NCI-H187 (cell line): ENCODE data around the gene ZNF471.

Source experiments
- DNase-seq, 2 experiments: peaks; one replicate each; lab custom pipeline; 2025; lab: John Stamatoyannopoulos, UW

The ZNF471 gene

GRCh38 chr19:56507446-56508289 is at the start of gene ZNF471:
Gene ZNF471, plus strand, starts transcription at chr19:56507855. Its CDS starts 3,717 bp downstream, at chr19:56511572.
- DNase-seq: peak; percentile 76 to 85

- DNase-seq: no peak
These were observed 33.3 kb upstream of the ZNF471 start for GRCh38 chr19:56474308-56474707.

DNA sequence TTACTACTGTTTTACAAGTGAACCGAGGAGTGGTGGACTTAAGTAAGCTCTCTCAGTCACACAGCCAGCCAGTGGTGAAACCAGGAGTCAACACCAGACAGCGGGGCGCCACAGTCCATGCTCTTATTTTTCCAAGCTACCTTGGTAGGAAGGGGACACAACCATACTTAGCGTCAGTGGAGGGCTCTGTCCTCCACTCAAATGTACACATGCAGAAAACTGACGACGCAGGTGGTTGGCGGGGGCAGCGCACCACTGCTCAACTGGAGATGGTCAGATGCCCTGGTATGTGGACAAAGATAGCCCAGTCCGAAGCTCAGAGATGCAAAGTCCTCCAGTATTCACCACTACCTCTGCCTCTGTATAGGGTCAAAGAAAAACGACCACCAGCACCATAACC is 31.6 kb upstream of the ZNF471 start:
- DNase-seq: no peak

- no peak for DNase-seq
These were observed 30.8 kb upstream of the ZNF471 start, which contains the start of gene ZNF667 for GRCh38 chr19:56476651-56477428. Gene ZNF667, minus strand, starts transcription at chr19:56477345. Its CDS starts 14,975 bp downstream, at chr19:56462370.

- DNase-seq: peak; percentile 39 to 69
These were observed 30.0 kb upstream of the ZNF471 start for GRCh38 chr19:56477429-56478338.

DNA sequence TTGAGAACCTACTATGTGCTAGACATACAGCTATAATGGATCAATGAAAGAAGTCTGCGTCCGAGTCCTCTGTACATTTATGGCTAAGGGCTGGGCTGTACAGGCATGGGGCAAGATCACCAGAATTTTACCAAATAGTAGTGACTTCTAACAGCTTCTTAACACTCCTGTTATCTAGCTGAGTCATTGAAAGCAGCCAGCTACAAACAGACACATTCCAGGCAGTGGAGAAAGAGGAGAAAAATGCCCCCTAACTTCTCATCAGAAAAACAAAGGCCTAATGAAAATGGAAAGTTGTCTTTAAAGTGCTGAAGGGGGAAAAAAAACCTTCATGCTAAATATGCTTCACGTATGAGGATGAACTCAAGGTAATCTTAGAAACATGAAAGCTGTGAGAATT is 16.3 kb upstream of the ZNF471 start:
- no peak for DNase-seq

DNA sequence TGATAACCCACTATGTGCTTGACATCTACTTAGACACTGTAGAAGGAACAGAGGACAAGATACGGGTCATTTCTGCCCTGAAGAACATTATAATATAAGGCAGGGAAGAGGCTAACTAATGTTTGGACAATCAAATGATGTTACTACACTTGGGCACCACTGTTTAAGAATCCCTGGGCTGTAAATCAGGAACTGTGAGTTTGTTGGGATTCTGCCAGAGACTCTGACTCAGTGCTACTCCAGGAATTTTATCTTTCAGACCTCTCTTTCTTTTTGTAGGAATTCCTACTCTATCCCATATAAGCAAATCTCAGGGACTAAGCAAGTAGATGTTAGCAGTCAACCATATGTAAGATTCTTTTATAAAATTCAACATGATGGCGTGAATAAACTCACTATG is 3.1 kb upstream of the ZNF471 start:
- DNase-seq: no peak

DNA sequence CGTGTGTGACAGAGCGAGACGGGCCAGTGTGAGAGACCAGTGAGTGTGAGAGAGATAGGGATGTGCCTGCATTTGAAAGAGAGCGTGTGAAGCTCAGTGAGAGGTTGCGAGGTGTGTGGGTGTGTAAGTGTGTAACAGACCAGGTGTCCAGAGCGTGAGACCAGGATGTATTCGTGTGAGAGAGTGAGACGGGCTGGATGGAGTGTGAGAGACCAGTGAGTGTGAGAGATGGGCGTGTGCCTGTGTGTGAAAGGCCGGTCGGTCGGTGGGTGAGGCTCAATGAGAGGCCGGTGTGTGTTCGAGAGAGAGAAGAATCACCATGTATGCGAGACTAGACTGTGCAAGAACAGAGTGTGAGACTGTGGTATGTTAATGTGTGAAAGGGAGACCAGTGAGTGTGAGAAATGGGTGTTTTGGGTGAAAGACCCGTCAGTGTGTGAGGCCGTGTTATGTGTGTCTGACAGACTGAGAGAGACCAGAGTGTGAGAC is 679 bp downstream of the ZNF471 start:
- no peak for DNase-seq

DNA sequence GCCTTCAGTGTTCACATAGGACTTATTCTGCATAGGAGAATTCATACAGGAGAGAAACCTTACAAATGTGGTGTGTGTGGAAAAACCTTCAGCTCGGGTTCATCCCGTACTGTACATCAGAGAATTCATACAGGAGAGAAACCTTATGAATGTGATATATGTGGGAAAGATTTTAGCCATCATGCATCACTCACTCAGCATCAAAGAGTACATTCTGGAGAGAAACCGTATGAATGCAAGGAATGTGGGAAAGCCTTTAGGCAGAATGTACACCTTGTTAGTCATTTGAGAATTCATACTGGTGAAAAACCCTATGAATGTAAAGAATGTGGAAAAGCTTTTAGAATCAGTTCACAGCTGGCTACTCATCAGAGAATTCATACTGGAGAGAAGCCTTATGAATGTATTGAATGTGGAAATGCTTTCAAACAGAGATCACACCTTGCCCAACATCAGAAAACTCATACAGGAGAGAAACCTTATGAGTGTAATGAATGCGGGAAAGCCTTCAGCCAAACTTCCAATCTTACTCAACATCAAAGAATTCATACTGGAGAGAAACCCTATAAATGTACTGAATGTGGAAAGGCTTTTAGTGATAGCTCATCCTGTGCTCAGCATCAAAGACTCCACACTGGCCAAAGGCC is 17.7 kb downstream of the ZNF471 start:
- no peak for DNase-seq

- no peak for DNase-seq
These were observed 29.8 kb downstream of the ZNF471 start for GRCh38 chr19:56537442-56537841.

- DNase-seq: peak; percentile 8 to 41
These were observed 30.7 kb downstream of the ZNF471 start for GRCh38 chr19:56538254-56538760.

DNA sequence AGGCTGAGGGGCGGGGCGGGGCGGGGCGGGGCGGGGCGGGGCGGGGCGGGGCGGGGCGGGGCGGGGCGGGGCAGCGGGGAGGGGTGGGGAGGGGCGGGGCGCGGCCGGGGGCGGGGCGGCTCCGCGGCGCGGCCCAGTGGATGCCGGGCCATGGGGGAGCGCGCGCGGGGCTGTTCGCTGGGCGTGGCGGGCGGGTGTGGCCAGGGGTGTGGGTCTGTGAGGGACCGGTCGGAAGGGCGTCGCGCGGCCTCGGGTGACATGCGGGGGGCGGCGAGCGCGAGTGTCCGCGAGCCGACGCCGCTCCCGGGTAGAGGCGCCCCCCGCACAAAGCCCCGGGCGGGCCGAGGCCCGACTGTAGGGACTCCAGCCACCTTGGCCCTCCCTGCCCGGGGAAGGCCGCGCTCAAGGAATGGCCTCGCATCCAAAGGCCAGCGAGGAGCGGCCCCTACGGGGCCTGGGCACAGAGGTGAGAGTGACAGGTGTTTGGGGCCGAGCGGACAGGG is 31.2 kb downstream of the ZNF471 start, which contains the start of gene ZFP28:
ZFP28 (plus strand) TSS at position 188 of the 503 bp plus-strand sequence; CDS start at position 259, 71 bp downstream.
- no peak for DNase-seq

- no peak for DNase-seq
These were observed 36.1 kb downstream of the ZNF471 start for GRCh38 chr19:56543776-56544175.

- DNase-seq: no peak
These were observed 39.9 kb downstream of the ZNF471 start for GRCh38 chr19:56547535-56547934.

DNA sequence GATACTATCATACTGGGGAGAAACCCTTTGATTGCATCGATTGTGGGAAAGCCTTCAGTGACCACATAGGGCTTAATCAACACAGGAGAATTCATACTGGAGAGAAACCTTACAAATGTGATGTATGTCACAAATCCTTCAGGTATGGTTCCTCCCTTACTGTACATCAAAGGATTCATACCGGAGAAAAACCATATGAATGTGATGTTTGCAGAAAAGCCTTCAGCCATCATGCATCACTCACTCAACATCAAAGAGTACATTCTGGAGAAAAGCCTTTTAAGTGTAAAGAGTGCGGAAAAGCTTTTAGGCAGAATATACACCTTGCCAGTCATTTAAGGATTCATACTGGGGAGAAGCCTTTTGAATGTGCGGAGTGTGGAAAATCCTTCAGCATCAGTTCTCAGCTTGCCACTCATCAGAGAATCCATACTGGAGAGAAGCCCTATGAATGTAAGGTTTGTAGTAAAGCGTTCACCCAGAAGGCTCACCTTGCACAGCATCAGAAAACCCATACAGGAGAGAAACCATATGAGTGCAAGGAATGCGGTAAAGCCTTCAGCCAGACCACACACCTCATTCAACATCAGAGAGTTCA is 46.7 kb downstream of the ZNF471 start:
- DNase-seq: no peak

DNA sequence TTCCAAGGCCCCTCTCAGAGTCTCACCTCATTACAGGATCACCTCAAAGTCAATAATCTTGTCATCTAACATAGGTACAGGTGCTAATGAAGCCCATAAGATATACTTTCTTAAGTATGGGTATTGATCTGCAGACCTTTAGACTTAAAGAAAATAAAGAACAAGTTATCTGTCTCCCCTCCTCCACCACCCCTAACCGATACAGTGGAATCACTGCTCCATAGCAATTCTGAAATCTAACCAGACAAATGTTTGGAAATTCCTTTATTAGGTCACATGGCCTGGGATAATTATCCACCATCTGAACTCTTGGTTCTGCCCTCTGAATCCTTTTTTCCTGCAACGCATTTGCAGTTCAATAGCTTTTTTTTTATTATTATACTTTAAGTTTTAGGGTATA is 55.1 kb downstream of the ZNF471 start:
- DNase-seq: no peak

DNA sequence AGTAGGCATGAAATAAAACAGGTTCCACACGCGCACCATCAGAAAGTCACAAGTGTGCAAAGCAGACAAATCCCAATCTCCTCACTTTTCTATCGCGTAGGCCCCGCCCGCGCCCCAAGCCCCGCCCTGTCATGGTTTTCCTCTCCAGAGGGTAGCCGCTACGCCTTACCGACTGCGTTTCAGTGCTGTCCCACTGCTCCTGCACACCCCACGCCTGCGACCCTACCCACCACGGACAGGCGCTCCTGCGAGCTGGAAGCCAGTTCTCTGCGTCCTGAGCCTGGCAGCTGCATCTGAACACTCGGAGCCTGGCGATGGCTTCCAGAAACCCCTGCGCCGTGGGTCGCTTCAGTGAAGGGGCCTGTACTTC is 59.2 kb downstream of the ZNF471 start:
- DNase-seq: no peak

GRCh38 chr19:56567274-56568120 is 59.8 kb downstream of the ZNF471 start, which contains the start of gene ZNF470:
Gene ZNF470, plus strand, starts transcription at chr19:56567468. Its CDS starts 2,844 bp downstream, at chr19:56570312.
- peak; percentile 42 to 55 for DNase-seq

DNA sequence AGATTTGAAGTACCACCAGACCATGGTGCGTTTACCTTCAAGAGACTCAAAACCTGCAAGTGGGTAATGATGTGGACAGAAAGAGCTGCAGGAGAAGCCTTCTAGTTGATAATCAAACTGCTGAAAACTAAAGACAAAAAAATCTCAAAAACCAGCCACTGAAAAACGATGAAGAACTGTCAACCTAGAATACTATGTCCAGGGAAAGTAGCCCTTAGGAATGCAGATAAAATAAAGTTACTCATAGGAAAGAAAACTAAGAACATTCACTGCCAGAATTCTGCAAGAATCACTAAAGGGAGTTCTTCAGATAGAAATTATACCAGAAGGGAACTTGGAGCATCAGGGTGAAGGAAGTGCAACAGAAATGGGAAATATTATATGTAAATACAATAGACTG is 64.9 kb downstream of the ZNF471 start:
- DNase-seq: no peak
